ENCODE results near the gene KIAA1549. TPM values are rescaled to one million over a fixed set of nuclear protein-coding genes. Genes with fewer than 3 reads are reported as not detected.

KIAA1549 gene
- total and polyA plus RNA-seq, 11 donors: 0.91 to 4.8 (median 2.0) TPM

- Histone ChIP-seq H3K4me3 (no peak overlapping the region), H3K4me1 (no peaks in the 10 kb centered on the region), H3K27me3 (peaks cover 0 to 2% (median 0%) of the 10 kb centered on the region in 9 donors), H3K27ac (no peak overlapping the region), H3K9me3 (no peaks in the 10 kb centered on the region), H3K36me3 (no peaks in the 10 kb centered on the region)
- 93 to 97% (median 95%) methylated on average over 6 of the region's 6 CpGs for WGBS, 4 donors
- intact Hi-C loops (cut with DNase I): no loop called here
- ATAC-seq: no peak
- DNase-seq: no peak
- TF ChIP-seq CTCF (IDR thresholded peaks at IDR 0.05): no peak
- no peak for TF ChIP-seq POLR2A (IDR thresholded peaks at IDR 0.05)
Measured at GRCh38 chr7:138948403-138948802, 32.8 kb downstream of the KIAA1549 start.

DNA sequence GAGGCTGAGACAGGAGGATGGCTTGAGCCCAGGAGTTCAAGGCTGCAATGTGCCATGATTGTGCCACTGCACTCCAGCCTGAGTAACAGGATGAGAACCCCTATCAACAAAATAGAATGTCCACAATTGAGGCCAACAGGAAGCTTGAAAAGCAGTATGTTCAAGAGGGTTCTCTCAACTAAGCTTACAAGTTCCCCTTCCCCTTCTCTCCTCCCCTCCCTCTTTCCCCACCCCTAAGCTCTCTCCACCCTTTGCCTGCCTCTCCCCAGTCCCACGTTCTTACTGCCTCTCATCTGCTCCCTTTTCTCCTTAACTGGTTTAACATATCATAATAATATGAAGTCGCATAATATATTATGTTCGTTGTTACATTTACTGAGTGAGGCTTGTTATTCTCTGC, 35.4 kb downstream of the KIAA1549 start:
- Histone ChIP-seq H3K27ac (no peak overlapping the region), H3K36me3 (no peaks in the 10 kb centered on the region), H3K4me3 (no peak overlapping the region), H3K4me1 (no peaks in the 10 kb centered on the region), H3K27me3 (peaks cover 0 to 2% (median 0%) of the 10 kb centered on the region in 9 donors), H3K9me3 (no peaks in the 10 kb centered on the region)
- intact Hi-C loops (cut with DNase I): no loop called here
- ATAC-seq: no peak
- TF ChIP-seq POLR2A (IDR thresholded peaks at IDR 0.05) (no peak), CTCF (IDR thresholded peaks at IDR 0.05) (no peak)
- DNase-seq: no peak
- 77 to 83% (median 80%) methylated on average over 3 of the region's 3 CpGs for WGBS, 4 donors

GRCh38 chr7:138945154-138945553, 36.0 kb downstream of the KIAA1549 start:
- H3K36me3 ChIP-seq: no peaks in the 10 kb centered on the region
- ATAC-seq (no peak), DNase-seq (no peak)
- no peak overlapping the region for H3K4me3 ChIP-seq
- peaks cover 0 to 2% (median 0%) of the 10 kb centered on the region in 9 donors for H3K27me3 ChIP-seq
- WGBS, 4 donors: 61 to 95% (median 86%) methylated on average over 3 of the region's 3 CpGs
- H3K4me1 ChIP-seq: no peaks in the 10 kb centered on the region
- H3K9me3 ChIP-seq: no peaks in the 10 kb centered on the region
- TF ChIP-seq POLR2A (IDR thresholded peaks at IDR 0.05): no peak
- TF ChIP-seq CTCF (IDR thresholded peaks at IDR 0.05): no peak
- intact Hi-C loops (cut with DNase I): no loop called here
- no peak overlapping the region for H3K27ac ChIP-seq

DNA sequence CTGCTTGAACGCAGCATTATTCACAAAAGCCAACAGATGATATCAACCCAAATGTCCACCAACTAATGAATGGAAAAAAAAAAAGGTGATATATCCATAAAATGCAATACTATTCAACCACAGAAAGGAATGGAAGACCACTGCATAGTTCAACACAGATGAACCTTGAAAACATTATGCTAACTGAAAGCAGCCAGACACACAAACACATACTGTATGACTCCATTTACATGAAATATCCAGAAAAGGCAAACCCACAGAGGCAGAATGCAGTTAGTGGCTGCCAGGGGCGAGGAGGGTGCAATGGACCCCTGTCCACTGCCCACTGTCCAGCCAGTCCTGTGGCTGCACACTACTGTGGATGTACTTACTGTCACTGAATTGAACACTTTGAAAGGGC, 36.6 kb downstream of the KIAA1549 start:
- Histone ChIP-seq H3K27ac (no peak overlapping the region), H3K36me3 (no peaks in the 10 kb centered on the region), H3K4me1 (no peaks in the 10 kb centered on the region), H3K9me3 (no peaks in the 10 kb centered on the region), H3K4me3 (no peak overlapping the region), H3K27me3 (peaks cover 0 to 2% (median 0%) of the 10 kb centered on the region in 9 donors)
- 87 to 96% (median 94%) methylated on average over 2 of the region's 2 CpGs for WGBS, 4 donors
- no peak for DNase-seq
- TF ChIP-seq CTCF (IDR thresholded peaks at IDR 0.05): no peak
- TF ChIP-seq POLR2A (IDR thresholded peaks at IDR 0.05): no peak
- no peak for ATAC-seq
- intact Hi-C loops (cut with DNase I): no loop called here
